GM21390 (cell line): ENCODE results near the gene NTHL1.

Source experiments
- ATAC-seq: cut with Tn5 transposase; IDR thresholded peaks from one replicate; pipeline ENCODE4 v1.9.1; 2021; ENCODE audit not compliant: unreplicated experiment

Gene NTHL1

GRCh38 chr16:2084895-2085625 lies 37.4 kb upstream of the NTHL1 start:
- ATAC-seq, result no peak

GRCh38 chr16:2083876-2084780 lies 36.5 kb upstream of the NTHL1 start:
- no peak for ATAC-seq

- ATAC-seq, result no peak
Observed at GRCh38 chr16:2083409-2083808, 35.8 kb upstream of the NTHL1 start.

GRCh38 chr16:2082983-2083364 lies 35.3 kb upstream of the NTHL1 start:
- ATAC-seq, result no peak

- ATAC-seq, result no peak
Observed at GRCh38 chr16:2082171-2082982, 34.7 kb upstream of the NTHL1 start.

- no peak for ATAC-seq
Observed at GRCh38 chr16:2081201-2082084, 33.8 kb upstream of the NTHL1 start.

GRCh38 chr16:2079991-2080390 lies 32.4 kb upstream of the NTHL1 start:
- no peak for ATAC-seq

- no peak for ATAC-seq
Observed at GRCh38 chr16:2079311-2079800, 31.7 kb upstream of the NTHL1 start.

GRCh38 chr16:2078691-2079090 lies 31.1 kb upstream of the NTHL1 start:
- no peak for ATAC-seq

GRCh38 chr16:2078096-2078495 lies 30.5 kb upstream of the NTHL1 start:
- no peak for ATAC-seq

GRCh38 chr16:2077696-2078095 lies 30.1 kb upstream of the NTHL1 start:
- ATAC-seq, result no peak

- no peak for ATAC-seq
Observed at GRCh38 chr16:2077016-2077415, 29.4 kb upstream of the NTHL1 start.

- no peak for ATAC-seq
Observed at GRCh38 chr16:2076072-2076865, 28.6 kb upstream of the NTHL1 start.

GRCh38 chr16:2075631-2076030 lies 28.0 kb upstream of the NTHL1 start:
- no peak for ATAC-seq

GRCh38 chr16:2074071-2074470 lies 26.4 kb upstream of the NTHL1 start:
- no peak for ATAC-seq

GRCh38 chr16:2072926-2073325 lies 25.3 kb upstream of the NTHL1 start:
- ATAC-seq, result no peak

GRCh38 chr16:2071454-2072202 lies 24.0 kb upstream of the NTHL1 start:
- no peak for ATAC-seq

- no peak for ATAC-seq
Observed at GRCh38 chr16:2070576-2071453, 23.2 kb upstream of the NTHL1 start.
